ENCODE results near the gene STXBP2. TPM values are rescaled to one million over a fixed set of nuclear protein-coding genes. Genes with fewer than 3 reads are reported as not detected.
"Not testable (repeated sequence)": the region's sequence is repeated elsewhere in the genome, so short reads cannot be mapped to it uniquely, and the experiment has no call there.

The STXBP2 gene
- total RNA-seq, 4 donors from 2014 or later = 44.7 to 76.6 (median 55.2) TPM

GRCh38 chr19:7642295-7643030 is 5.6 kb downstream of the STXBP2 start:
- H3K4me3 ChIP-seq = no peak overlapping the region
- DNase-seq = no peak
- no peaks in the 10 kb centered on the region for H3K9me3 ChIP-seq
- H3K36me3 ChIP-seq = peaks cover 0 to 53% (median 4%) of the 10 kb centered on the region in 3 donors
- intact Hi-C loops (cut with DNase I) = no loop called here
- H3K4me1 ChIP-seq = peaks cover 0 to 14% (median 0%) of the 10 kb centered on the region in 3 donors
- peaks cover 0 to 62% (median 0%) of the 10 kb centered on the region in 4 donors for H3K27me3 ChIP-seq
- WGBS, 2 donors = 92% methylated on average over 14 to 17 of the region's 27 CpGs
- no peak overlapping the region for H3K27ac ChIP-seq
- TF ChIP-seq POLR2A (IDR thresholded peaks at IDR 0.05) = no peak

- H3K36me3 ChIP-seq = peaks cover 0 to 57% (median 4%) of the 10 kb centered on the region in 3 donors
- H3K4me1 ChIP-seq = peaks cover 0 to 9% (median 0%) of the 10 kb centered on the region in 3 donors
- H3K4me3 ChIP-seq = no peak overlapping the region
- no peaks in the 10 kb centered on the region for H3K9me3 ChIP-seq
- 93% methylated on average over 5 to 8 of the region's 8 CpGs for WGBS, 2 donors
- peaks cover 0 to 56% (median 0%) of the 10 kb centered on the region in 4 donors for H3K27me3 ChIP-seq
- H3K27ac ChIP-seq = no peak overlapping the region
- intact Hi-C loops (cut with DNase I) = no loop called here
- TF ChIP-seq CTCF (IDR thresholded peaks at IDR 0.05) = no peak
- TF ChIP-seq POLR2A (IDR thresholded peaks at IDR 0.05) = no peak
- DNase-seq = no peak
Measured at GRCh38 chr19:7643031-7643415, 6.1 kb downstream of the STXBP2 start.

DNA sequence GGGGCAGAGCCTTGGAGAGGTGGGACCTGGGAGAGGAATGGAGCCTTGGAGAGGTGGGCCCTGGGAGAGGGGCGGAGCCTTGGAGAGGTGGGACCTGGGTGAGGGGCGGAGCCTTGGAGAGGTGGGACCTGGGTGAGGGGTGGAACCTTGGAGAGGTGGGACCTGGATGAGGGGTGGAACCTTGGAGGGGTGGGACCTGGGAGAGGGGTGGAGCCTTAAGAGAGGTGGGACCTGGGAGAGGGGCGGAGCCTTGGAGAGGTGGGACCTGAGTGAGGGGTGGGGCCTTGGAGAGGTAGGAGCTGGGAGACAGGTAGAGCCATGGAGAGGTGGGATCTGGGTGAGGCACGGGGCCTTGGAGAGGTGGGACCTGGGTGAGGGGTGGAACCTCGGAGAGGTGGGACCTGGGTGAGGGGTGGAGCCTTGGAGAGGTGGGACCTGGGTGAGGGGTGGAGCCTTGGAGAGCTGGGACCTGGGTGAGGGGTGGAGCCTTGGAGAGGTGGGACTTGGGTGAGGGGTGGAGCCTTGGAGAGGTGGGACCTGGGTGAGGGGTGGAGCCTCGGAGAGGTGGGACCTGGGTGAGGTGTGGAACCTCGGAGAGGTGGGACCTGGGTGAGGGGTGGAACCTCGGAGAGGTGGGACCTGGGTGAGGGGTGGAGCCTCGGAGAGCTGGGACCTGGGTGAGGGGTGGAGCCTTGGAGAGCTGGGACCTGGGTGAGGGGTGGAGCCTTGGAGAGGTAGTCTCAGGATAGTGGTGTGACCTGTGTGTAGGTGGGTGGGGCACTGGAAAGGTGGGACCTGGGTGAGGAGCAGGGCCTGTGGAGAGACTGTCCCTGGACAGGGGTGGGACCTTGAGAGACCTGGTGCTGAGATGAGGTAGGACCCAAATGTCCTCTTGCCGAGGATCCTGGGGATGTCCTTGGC is 7.0 kb downstream of the STXBP2 start:
- WGBS, 2 donors = 57 to 64% methylated on average over 8 to 9 of the region's 10 CpGs
- H3K4me3 ChIP-seq; intact Hi-C loops (cut with DNase I); H3K9me3 ChIP-seq; H3K4me1 ChIP-seq; H3K27ac ChIP-seq; DNase-seq: not testable (repeated sequence)
- H3K36me3 ChIP-seq = peaks cover 0 to 57% (median 4%) of the 10 kb centered on the region in 3 donors
- H3K27me3 ChIP-seq = peaks cover 0 to 49% (median 0%) of the 10 kb centered on the region in 4 donors

DNA sequence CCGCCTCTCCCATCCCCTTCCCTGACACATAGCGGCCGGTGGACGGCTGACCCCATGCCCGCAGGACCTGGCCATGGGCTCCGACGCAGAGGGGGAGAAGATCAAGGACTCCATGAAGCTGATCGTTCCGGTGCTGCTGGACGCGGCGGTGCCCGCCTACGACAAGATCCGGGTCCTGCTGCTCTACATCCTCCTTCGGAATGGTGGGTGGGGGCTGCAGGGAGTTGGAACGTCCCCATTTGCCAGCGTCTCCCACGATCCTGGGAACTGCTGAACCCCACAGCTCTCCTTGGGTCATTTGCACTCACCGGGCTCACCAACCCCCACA is 7.6 kb downstream of the STXBP2 start:
- Histone ChIP-seq H3K36me3 (peaks cover 0 to 57% (median 4%) of the 10 kb centered on the region in 3 donors), H3K9me3 (no peaks in the 10 kb centered on the region), H3K27me3 (peaks cover 0 to 42% (median 0%) of the 10 kb centered on the region in 4 donors), H3K4me1 (no peaks in the 10 kb centered on the region), H3K4me3 (no peak overlapping the region), H3K27ac (no peak overlapping the region)
- DNase-seq = no peak
- WGBS, 2 donors = 94 to 100% methylated on average over 1 to 3 of the region's 20 CpGs
- intact Hi-C loops (cut with DNase I) = no loop called here
- TF ChIP-seq CTCF (IDR thresholded peaks at IDR 0.05) (no peak), POLR2A (IDR thresholded peaks at IDR 0.05) (no peak)

DNA sequence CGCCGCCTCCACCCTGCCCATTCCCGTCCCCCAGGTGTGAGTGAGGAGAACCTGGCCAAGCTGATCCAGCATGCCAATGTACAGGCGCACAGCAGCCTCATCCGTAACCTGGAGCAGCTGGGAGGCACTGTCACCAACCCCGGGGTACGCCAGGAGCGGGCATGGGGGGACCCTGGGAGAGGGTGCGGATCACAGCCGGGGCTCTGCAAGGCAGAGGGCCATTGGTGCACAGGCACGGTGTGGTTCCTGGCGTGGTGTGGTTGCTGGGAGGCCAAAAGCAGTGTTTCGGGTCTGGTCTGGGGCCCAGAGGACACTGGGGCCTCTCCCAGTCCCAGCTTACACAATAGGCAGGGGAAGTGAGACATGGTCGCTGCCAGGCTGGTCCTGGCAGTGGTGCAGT is 8.3 kb downstream of the STXBP2 start:
- no peak for DNase-seq
- TF ChIP-seq POLR2A (IDR thresholded peaks at IDR 0.05) (no peak), CTCF (IDR thresholded peaks at IDR 0.05) (no peak)
- Histone ChIP-seq H3K9me3 (no peaks in the 10 kb centered on the region), H3K4me1 (no peaks in the 10 kb centered on the region), H3K27me3 (peaks cover 0 to 42% (median 0%) of the 10 kb centered on the region in 4 donors), H3K4me3 (no peak overlapping the region), H3K27ac (no peak overlapping the region), H3K36me3 (peaks cover 0 to 57% (median 4%) of the 10 kb centered on the region in 3 donors)
- WGBS, 2 donors = 60 to 81% methylated on average over 1 to 4 of the region's 14 CpGs
- intact Hi-C loops (cut with DNase I) = no loop called here

Measured in esophagus squamous epithelium (tissue), 5 donors.